Measurements from ENCODE around the gene DNAH7.
"Not testable (repeated sequence)": the region's sequence is repeated elsewhere in the genome, so short reads cannot be mapped to it uniquely, and the experiment has no call there.

DNAH7 gene

DNA sequence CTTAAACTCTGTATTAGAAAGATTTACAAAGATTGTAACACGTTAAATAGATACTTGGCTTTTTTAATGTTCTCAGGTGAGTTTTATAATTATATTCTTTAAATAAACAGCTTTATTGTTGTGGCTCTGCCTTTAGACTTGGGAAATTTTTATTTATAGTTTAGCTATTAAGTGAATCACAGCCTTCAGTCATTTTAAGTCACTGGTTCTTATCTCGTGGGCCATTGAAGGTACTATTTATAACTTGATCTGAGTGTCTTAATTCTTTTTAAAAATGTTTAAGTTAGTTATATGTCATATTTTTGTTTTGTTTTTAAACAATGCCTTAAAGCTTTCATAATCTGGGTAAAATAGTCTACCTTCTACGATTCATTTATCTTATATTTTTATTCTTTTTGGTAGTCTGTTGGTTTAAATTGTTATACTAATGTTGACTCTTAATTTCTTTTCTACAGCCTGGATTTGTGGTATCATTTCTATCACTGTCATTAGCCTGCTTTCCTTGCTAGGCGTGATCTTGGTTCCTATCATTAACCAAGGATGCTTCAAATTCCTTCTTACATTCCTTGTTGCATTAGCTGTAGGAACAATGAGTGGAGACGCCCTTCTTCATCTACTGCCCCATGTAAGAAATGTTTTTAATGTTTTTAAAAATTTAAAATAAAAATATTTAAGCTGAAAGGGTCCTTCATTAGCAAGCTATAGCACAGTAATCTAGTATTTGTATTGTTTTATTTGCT lies 362.3 kb downstream of the DNAH7 start:
- DNase-seq, result no peak

DNA sequence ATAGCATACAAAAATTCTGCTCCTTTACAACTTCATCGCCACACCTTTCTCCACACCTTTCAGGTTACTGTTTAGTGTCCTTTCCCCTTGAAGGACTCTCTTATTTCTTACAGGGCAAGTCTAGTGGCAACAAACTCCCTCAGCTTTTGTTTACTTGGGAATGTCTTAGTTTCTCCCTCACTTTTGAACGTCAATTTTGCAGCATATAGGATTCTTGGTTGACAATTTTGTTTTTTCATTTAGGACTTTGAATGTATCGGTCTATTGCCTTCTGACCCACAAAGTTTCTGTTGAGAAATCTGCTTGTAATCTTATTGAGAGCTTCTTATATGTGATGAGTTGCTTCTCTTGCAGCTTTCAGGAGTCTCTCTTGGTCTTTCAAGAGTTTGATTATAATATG lies 368.2 kb downstream of the DNAH7 start:
- DNase-seq, result no peak

DNA sequence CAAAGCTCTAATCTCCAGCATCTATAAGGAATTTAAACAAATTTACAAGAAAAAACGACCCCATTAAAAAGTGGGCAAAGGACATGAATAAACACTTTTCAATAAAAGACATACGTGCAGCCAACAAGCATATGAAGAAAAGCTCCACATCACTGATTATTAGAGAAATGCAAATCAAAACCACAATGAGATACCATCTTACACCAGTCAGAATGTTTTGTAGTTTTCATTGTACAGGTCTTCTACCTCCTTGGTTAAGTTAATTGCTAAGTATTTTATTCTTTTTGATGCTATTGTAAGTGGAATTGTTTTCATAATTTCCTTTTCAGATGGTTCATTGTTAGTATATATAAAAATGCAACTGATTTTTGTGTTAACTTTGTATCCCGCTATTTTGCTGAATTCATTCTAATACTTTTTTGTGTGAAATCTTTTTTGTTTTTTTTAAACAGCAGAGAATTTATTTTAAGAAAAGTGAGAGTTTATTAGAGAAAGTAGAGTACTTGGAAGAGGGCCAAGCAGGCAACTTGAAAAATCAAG lies 370.9 kb downstream of the DNAH7 start:
- DNase-seq, result no peak

DNA sequence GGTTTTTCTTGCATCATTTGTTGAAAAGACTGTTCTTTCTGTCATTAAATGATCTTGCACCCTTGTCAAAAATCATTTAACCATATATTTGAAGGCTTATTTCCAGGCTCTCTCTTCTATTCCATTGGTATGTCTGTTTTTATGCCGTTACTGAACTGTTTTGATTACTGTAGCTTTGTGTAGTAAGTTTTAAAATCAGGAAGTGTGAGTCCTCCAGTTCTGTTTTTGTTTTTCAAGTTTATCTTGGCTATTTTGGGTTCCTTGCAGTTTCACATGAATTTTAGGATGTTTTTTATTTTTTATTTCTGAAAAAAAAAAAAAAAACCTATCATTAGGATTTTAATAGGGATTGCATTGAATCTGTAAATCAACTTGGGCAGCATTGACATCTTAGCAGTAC lies 372.6 kb downstream of the DNAH7 start:
- DNase-seq, result no peak

DNA sequence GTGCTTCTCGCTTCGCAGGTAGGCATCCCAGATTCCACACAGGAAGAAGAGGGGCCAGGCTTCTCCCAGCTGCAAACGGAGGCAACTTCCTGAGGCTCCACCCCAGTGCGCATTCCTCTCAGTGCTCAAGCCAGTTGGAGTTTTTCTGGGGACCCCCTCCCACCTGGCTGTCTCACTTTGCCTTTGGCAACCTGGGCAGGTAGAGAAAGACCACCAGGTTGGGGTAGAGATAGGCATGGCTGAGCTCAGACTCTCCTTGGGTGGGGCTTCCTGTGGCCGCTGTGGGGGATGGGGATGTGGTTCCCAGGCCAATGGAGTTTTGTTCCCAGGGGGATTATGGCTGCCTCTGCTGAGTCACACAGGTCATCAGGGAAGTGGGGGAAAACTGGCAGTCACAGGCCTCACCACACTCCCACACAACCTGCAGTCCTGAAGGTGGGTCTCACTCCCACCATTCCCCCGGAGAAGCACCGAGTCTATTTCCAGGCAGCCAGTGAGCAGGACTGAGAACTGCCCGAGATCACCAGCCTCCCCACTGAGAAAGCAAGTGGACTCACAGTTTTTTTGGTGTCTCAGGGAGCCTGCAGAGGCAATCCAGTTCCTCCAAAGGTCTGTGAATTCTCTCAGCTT lies 373.5 kb downstream of the DNAH7 start:
- no peak for DNase-seq

DNA sequence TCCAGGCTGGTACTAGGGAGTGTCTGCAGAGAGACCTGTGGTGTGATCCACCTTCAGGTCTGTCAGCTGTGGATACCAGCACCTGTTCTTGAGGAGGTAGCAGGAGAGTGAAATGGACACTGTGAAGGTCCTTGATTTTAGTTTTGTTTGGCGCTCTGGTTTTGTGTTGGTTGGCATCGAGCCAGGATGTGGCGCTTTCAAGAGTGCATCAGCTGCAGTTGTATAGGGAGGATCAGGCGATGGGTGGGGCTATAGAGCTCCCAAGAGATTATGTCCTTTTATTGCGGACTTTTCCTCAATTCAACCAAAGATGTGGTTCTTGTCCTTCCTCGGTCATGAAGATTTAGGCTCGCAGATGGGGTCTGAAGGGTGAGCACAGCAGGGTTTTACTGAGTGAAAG lies 374.1 kb downstream of the DNAH7 start:
- no peak for DNase-seq

DNA sequence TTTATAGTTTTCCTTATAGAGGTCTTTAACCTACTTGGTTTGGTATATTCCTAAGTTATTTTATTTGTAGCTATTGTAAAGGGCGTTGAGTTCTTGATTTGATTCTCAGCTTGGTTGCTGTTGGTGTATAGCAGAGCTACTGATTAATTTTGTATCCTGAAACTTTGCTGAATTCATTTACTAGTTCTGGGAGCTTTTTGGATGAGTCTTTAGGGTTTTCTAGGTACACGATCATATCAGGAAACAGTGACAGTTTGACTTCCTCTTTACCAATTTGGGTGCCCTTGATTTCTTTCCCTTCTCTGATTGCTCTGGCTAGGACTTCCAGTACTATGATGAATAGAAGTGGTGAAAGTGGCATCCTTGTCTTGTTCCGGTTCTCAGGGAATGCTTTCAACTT lies 376.1 kb downstream of the DNAH7 start:
- not testable (repeated sequence) for DNase-seq

Data from NCI-H1048 (cell line).